Esophagus muscularis mucosa (tissue), 4 donors: ENCODE results near the gene CCDC186. TPM values are rescaled to one million over a fixed set of nuclear protein-coding genes. Genes with fewer than 3 reads are reported as not detected.

Source experiments
- DNase-seq: peaks from one replicate; pipeline ENCODE4 v3.0.0-alpha.2; 2017; ENCODE audit errors: extremely low spot score
- H3K27ac ChIP-seq, 4 donors: fragments of 200-600 bp; sonication (generic); replicated peaks in 1 of 4; 1 replicate in 3 of 4; 2 replicates in 1 of 4; pipeline ENCODE4 v1.5.1; 2016 to 2019; ENCODE audit warnings: mild to moderate bottlenecking in 1 of 4
- H3K27me3 ChIP-seq, 4 donors: fragments of 200-600 bp; sonication (generic); one replicate each; pipeline versions ENCODE4 v1.5.1 to v1.6.0; 2016 to 2019
- H3K36me3 ChIP-seq, 4 donors: fragments of 200-600 bp; sonication (generic); one replicate each; pipeline ENCODE4 v1.5.1; 2016 to 2019
- H3K4me1 ChIP-seq, 4 donors: fragments of 200-600 bp; sonication (generic); one replicate each; pipeline ENCODE4 v1.5.1; 2016 to 2019
- H3K4me3 ChIP-seq, 4 donors: fragments of 200-600 bp; sonication (generic); 1 replicate in 2 of 4; 2 replicates in 2 of 4; pipeline ENCODE4 v1.5.1; 2016 to 2019; ENCODE audit warnings: mild to moderate bottlenecking in 4 of 4, moderate library complexity in 1 of 4
- H3K9me3 ChIP-seq, 4 donors: fragments of 200-600 bp; sonication (generic); 1 replicate in 3 of 4; 2 replicates in 1 of 4; pipeline ENCODE4 v1.5.1; 2016 to 2019
- CTCF ChIP-seq, 3 experiments: fragments of 200-600 bp in 2 of 3; fragments of 450-650 bp in 1 of 3; sonication (generic) in 2 of 3; IDR thresholded peaks; one replicate each; pipeline ENCODE4 v1.5.1; 2017 to 2019; ENCODE audit warnings: antibody characterized with exemption in 3 of 3, mild to moderate bottlenecking in 2 of 3, moderate library complexity in 1 of 3
- EP300 ChIP-seq: sonication (generic); formaldehyde crosslinking; IDR thresholded peaks from one replicate; pipeline ENCODE4 v1.6.1; 2017; ENCODE audit warnings: antibody characterized with exemption
- POLR2A ChIP-seq: fragments of 450-650 bp; IDR thresholded peaks from one replicate; pipeline ENCODE4 v1.6.1; 2017; ENCODE audit warnings: antibody characterized with exemption, moderate library complexity, mild to moderate bottlenecking, low read depth
- POLR2AphosphoS5 ChIP-seq, 2 donors: sonication (generic); formaldehyde crosslinking; IDR thresholded peaks; one replicate each; pipeline ENCODE4 v1.6.1; 2017; ENCODE audit warnings: antibody characterized with exemption in 2 of 2
- WGBS: methylation state at CpG from one replicate; pipeline ENCODE4 v1.1.5; 2018; 5-methylcytosine and 5-hydroxymethylcytosine counted together
- intact Hi-C: fragments of 100-400 bp; cut with DNase I; formaldehyde crosslinking; loops from one replicate; pipeline ENCODE4 v1.15.1; 2023
- total RNA-seq, 4 donors: library from RNA; depleted of rRNA; stranded (reverse); fragments of >200 nt; gene quantifications; one replicate each; pipeline versions ENCODE4 v1.1.0 to v1.2.1, GENCODE V29; 2016

The CCDC186 gene
- 10 to 100 TPM; 13.8 to 25.7 (median 20.9) TPM for total RNA-seq

GRCh38 chr10:114173921-114174694 is at the start of gene CCDC186:
TSS of gene CCDC186 (minus strand) at chr10:114174203. CDS start at chr10:114163268, 10,935 bp downstream.
- H3K4me3 ChIP-seq = peak within 1 kb of the TSS; percentile 87 to 99 (median 96)
- peak; percentile 99 for DNase-seq
- under 1% methylated on average over 21 of the region's 49 CpGs for WGBS
- intact Hi-C loops = loop anchor here (5.0 kb wide), 1 partner anchor 317 kb away; no protein-coding TSS in a partner anchor
- peak within 1 kb of the TSS; percentile 93 to 96 (median 94) for H3K27ac ChIP-seq
- TF ChIP-seq POLR2AphosphoS5 (IDR thresholded peaks at IDR 0.05) (peak; percentile 82 to 86), CTCF (IDR thresholded peaks at IDR 0.05) (peak in 1 of 3 experiments; percentile 9), POLR2A (no peak), EP300 (no peak)
- H3K4me1 ChIP-seq = peaks cover 0 to 27% (median 19%) of the 10 kb centered on the region in 4 donors
- no peaks in the 10 kb centered on the region for H3K27me3 ChIP-seq
- H3K36me3 ChIP-seq = no peaks in the 10 kb centered on the region
- H3K9me3 ChIP-seq = peaks cover 0 to 3% (median 0%) of the 10 kb centered on the region in 4 donors

- H3K36me3 ChIP-seq = no peaks in the 10 kb centered on the region
- no peaks in the 10 kb centered on the region for H3K27me3 ChIP-seq
- H3K4me1 ChIP-seq = no peaks in the 10 kb centered on the region
- H3K4me3 ChIP-seq = no peak overlapping the region
- DNase-seq = no peak
- TF ChIP-seq CTCF (IDR thresholded peaks at IDR 0.05) (no peak), EP300 (no peak), POLR2A (no peak), POLR2AphosphoS5 (IDR thresholded peaks at IDR 0.05) (no peak)
- 88% methylated on average over 4 of the region's 4 CpGs for WGBS
- intact Hi-C loops = no loop called here
- H3K27ac ChIP-seq = no peak overlapping the region
- no peaks in the 10 kb centered on the region for H3K9me3 ChIP-seq
Observed at GRCh38 chr10:114223066-114223465, 49.1 kb upstream of the CCDC186 start.

GRCh38 chr10:114221235-114221634 is 47.2 kb upstream of the CCDC186 start:
- DNase-seq = no peak
- H3K36me3 ChIP-seq = no peaks in the 10 kb centered on the region
- intact Hi-C loops = no loop called here
- H3K27ac ChIP-seq = no peak overlapping the region
- H3K9me3 ChIP-seq = no peaks in the 10 kb centered on the region
- no peak overlapping the region for H3K4me3 ChIP-seq
- H3K4me1 ChIP-seq = no peaks in the 10 kb centered on the region
- no peaks in the 10 kb centered on the region for H3K27me3 ChIP-seq
- no peak for TF ChIP-seq CTCF (IDR thresholded peaks at IDR 0.05)
- no peak for TF ChIP-seq POLR2AphosphoS5 (IDR thresholded peaks at IDR 0.05)
- TF ChIP-seq EP300 = no peak
- no peak for TF ChIP-seq POLR2A
- 74% methylated on average over 4 of the region's 4 CpGs for WGBS

- intact Hi-C loops = no loop called here
- no peaks in the 10 kb centered on the region for H3K27me3 ChIP-seq
- no peak overlapping the region for H3K4me3 ChIP-seq
- H3K4me1 ChIP-seq = no peaks in the 10 kb centered on the region
- H3K36me3 ChIP-seq = no peaks in the 10 kb centered on the region
- no peak overlapping the region for H3K27ac ChIP-seq
- 85% methylated on average over 2 of the region's 2 CpGs for WGBS
- no peak for DNase-seq
- TF ChIP-seq POLR2A (no peak), POLR2AphosphoS5 (IDR thresholded peaks at IDR 0.05) (no peak), CTCF (IDR thresholded peaks at IDR 0.05) (no peak), EP300 (no peak)
- no peaks in the 10 kb centered on the region for H3K9me3 ChIP-seq
Observed at GRCh38 chr10:114220281-114220680, 46.3 kb upstream of the CCDC186 start.
